ENCODE data around the gene SUCLG2. TPM values are rescaled to one million over a fixed set of nuclear protein-coding genes. Genes with fewer than 3 reads are reported as not detected.

Gene SUCLG2
- total RNA-seq, 1 experiment from 2014 or later: 59.4 TPM

DNA sequence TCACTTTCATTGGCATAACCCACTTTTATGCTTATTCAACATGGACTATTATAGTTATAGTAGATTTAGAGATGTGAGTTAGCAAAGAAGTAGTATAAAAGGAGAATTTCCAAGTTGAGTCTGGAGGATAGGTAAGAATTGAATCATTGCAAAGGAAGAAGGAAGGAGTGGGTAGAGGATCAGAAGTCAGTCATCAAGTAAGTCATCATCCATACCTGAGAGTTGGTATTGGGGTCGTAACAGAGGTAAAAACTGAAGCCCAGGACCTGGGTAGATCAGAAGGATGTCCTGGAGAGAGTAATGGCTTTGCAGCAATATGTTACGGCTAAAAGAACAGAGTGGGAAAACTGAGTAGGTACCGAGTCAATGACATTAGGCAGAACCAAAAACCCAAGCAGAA, 265.7 kb downstream of the SUCLG2 start:
- Histone ChIP-seq H3K4me3 (no peak overlapping the region), H3K4me2 (no peak overlapping the region), H3K36me3 (ENCODE audit: low read depth) (no peaks in the 10 kb centered on the region), H3K27me3 (ENCODE audit: insufficient read depth, low read depth) (no peaks in the 10 kb centered on the region), H3K9me3 (ENCODE audit: insufficient read depth, low read depth) (no peaks in the 10 kb centered on the region), H3K79me2 (ENCODE audit: low read depth) (no peaks in the 10 kb centered on the region), H3K4me1 (replicated peaks; ENCODE audit: insufficient read depth) (no peaks in the 10 kb centered on the region), H3K27ac (no peak overlapping the region), H3K9me2 (ENCODE audit: insufficient read depth) (no peaks in the 10 kb centered on the region), H2AFZ (no peak overlapping the region), H3F3A (ENCODE audit: insufficient read depth, low read depth) (no peaks in the 10 kb centered on the region), H4K20me1 (ENCODE audit: insufficient read depth) (no peaks in the 10 kb centered on the region)
- POLR2A ChIA-PET (ENCODE audit: unreplicated experiment): no interaction called here
- TF ChIP-seq EZH2 (IDR thresholded peaks at IDR 0.05; ENCODE audit: low read depth): no peak
- TF ChIP-seq, protein P1, sequence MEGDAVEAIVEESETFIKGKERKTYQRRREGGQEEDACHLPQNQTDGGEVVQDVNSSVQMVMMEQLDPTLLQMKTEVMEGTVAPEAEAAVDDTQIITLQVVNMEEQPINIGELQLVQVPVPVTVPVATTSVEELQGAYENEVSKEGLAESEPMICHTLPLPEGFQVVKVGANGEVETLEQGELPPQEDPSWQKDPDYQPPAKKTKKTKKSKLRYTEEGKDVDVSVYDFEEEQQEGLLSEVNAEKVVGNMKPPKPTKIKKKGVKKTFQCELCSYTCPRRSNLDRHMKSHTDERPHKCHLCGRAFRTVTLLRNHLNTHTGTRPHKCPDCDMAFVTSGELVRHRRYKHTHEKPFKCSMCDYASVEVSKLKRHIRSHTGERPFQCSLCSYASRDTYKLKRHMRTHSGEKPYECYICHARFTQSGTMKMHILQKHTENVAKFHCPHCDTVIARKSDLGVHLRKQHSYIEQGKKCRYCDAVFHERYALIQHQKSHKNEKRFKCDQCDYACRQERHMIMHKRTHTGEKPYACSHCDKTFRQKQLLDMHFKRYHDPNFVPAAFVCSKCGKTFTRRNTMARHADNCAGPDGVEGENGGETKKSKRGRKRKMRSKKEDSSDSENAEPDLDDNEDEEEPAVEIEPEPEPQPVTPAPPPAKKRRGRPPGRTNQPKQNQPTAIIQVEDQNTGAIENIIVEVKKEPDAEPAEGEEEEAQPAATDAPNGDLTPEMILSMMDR (conservative IDR thresholded peaks at IDR 0.05): no peak
- intact Hi-C loops (cut with micrococcal nuclease; ENCODE audit: unreplicated experiment): loop anchor here (10.0 kb wide), 1 partner anchor 1486 kb away; no protein-coding TSS in a partner anchor
- no TSS peak for BruUV-seq (replicated peaks)
- CTCF ChIA-PET: interaction anchor here (0.6 kb wide), 1 partner anchor 488 kb away, joined by 4 read pairs; no protein-coding TSS in a partner anchor
- no peak for DNase-seq

DNA sequence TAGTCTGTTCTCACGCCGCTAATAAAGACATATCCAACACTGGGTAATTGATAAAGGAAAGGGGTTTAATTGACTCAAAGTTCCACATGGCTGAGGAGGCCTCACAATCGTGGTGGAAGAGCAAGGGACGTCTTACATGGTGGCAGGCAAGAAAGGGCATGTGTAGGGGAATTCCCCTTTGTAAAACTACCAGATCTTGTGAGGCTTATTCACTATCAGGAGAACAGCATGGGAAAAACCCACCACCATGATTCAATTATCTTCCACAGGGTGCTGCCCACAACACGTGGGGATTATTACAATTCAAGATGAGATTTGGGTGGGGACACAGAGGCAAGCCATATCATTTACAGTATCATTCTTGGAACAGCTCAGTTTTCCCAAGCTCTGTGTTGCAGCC, 268.0 kb downstream of the SUCLG2 start:
- no peaks in the 10 kb centered on the region for H3F3A ChIP-seq (ENCODE audit: insufficient read depth, low read depth)
- no peaks in the 10 kb centered on the region for H3K9me2 ChIP-seq (ENCODE audit: insufficient read depth)
- no peaks in the 10 kb centered on the region for H3K36me3 ChIP-seq (ENCODE audit: low read depth)
- H3K4me1 ChIP-seq (replicated peaks; ENCODE audit: insufficient read depth): no peaks in the 10 kb centered on the region
- no peaks in the 10 kb centered on the region for H3K27me3 ChIP-seq (ENCODE audit: insufficient read depth, low read depth)
- DNase-seq: no peak
- BruUV-seq (replicated peaks): no TSS peak
- H3K9me3 ChIP-seq (ENCODE audit: insufficient read depth, low read depth): no peaks in the 10 kb centered on the region
- H3K27ac ChIP-seq: no peak overlapping the region
- intact Hi-C loops (cut with micrococcal nuclease; ENCODE audit: unreplicated experiment): loop anchor here (10.0 kb wide), 1 partner anchor 1488 kb away; no protein-coding TSS in a partner anchor
- no peak for TF ChIP-seq EZH2 (IDR thresholded peaks at IDR 0.05; ENCODE audit: low read depth)
- TF ChIP-seq, protein P1 (conservative IDR thresholded peaks at IDR 0.05): no peak
- H2AFZ ChIP-seq: no peak overlapping the region
- no peaks in the 10 kb centered on the region for H4K20me1 ChIP-seq (ENCODE audit: insufficient read depth)
- no peaks in the 10 kb centered on the region for H3K79me2 ChIP-seq (ENCODE audit: low read depth)
- POLR2A ChIA-PET (ENCODE audit: unreplicated experiment): no interaction called here
- no peak overlapping the region for H3K4me2 ChIP-seq
- no peak overlapping the region for H3K4me3 ChIP-seq
- CTCF ChIA-PET: no interaction called here

DNA sequence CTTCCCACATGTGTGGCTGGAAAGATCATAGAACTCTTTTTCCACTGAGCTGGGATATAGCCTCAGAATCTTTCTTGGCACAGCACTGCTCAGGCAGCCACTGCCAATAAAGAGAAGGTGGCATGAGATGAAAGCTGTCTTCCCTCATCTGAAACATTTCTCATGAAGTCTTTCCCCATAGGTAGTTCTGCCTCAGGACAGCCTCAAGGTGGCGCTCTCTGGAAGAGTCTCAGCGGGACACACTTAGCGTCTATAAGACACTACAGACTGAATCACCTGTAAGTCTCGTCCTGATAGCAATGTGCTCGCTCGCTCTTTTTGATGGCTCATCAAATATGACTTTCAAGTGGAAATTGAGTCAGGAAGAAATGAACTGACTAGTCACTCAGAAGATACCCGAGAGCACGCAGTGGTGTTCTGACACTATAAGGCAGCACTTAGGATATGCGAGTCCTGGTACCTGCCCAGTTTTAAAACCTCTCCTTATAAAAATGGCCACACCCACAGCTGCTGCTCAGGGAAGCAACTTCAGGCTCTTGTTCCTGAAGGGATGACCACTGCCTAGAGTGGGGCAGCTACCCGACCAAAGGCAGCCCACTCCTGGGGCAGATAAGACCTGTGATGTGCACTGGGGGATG, 269.5 kb downstream of the SUCLG2 start:
- DNase-seq: no peak
- no peaks in the 10 kb centered on the region for H3K36me3 ChIP-seq (ENCODE audit: low read depth)
- intact Hi-C loops (cut with micrococcal nuclease; ENCODE audit: unreplicated experiment): loop anchor here (10.0 kb wide), 1 partner anchor 1490 kb away; no protein-coding TSS in a partner anchor
- no peak overlapping the region for H3K4me3 ChIP-seq
- no peaks in the 10 kb centered on the region for H3K9me2 ChIP-seq (ENCODE audit: insufficient read depth)
- no peaks in the 10 kb centered on the region for H3K4me1 ChIP-seq (replicated peaks; ENCODE audit: insufficient read depth)
- CTCF ChIA-PET: no interaction called here
- no peak overlapping the region for H3K27ac ChIP-seq
- H3F3A ChIP-seq (ENCODE audit: insufficient read depth, low read depth): no peaks in the 10 kb centered on the region
- POLR2A ChIA-PET (ENCODE audit: unreplicated experiment): interaction anchor here (0.6 kb wide), 1 partner anchor 23 kb away, joined by 3 read pairs; no protein-coding TSS in a partner anchor
- H3K27me3 ChIP-seq (ENCODE audit: insufficient read depth, low read depth): no peaks in the 10 kb centered on the region
- H2AFZ ChIP-seq: no peak overlapping the region
- no peak overlapping the region for H3K4me2 ChIP-seq
- no TSS peak for BruUV-seq (replicated peaks)
- H3K79me2 ChIP-seq (ENCODE audit: low read depth): no peaks in the 10 kb centered on the region
- no peak for TF ChIP-seq EZH2 (IDR thresholded peaks at IDR 0.05; ENCODE audit: low read depth)
- TF ChIP-seq, protein P1 (conservative IDR thresholded peaks at IDR 0.05): peak; percentile 22; the same call in 1 of the 2 replicates
- no peaks in the 10 kb centered on the region for H4K20me1 ChIP-seq (ENCODE audit: insufficient read depth)
- no peaks in the 10 kb centered on the region for H3K9me3 ChIP-seq (ENCODE audit: insufficient read depth, low read depth)
